A673 (cell line): ENCODE results near the gene OTOG.

Experiments
- CTCF ChIP-seq: fragments of 300-800, 200-600 bp; sonication (generic); conservative IDR thresholded peaks from 2 replicates; pipeline ENCODE4 v1.5.1; 2017; ENCODE audit warnings: low read depth, mild to moderate bottlenecking, antibody characterized with exemption, low read length, moderate library complexity, mixed read lengths
- EZH2 ChIP-seq: fragments of 200-600 bp; sonication (generic); IDR thresholded peaks from 2 replicates; pipeline ENCODE4 v1.6.1; 2017; ENCODE audit warnings: borderline replicate concordance, low read depth, mild to moderate bottlenecking, mixed read lengths, antibody characterized with exemption, low read length; ENCODE audit not compliant: poor library complexity, severe bottlenecking

DNA sequence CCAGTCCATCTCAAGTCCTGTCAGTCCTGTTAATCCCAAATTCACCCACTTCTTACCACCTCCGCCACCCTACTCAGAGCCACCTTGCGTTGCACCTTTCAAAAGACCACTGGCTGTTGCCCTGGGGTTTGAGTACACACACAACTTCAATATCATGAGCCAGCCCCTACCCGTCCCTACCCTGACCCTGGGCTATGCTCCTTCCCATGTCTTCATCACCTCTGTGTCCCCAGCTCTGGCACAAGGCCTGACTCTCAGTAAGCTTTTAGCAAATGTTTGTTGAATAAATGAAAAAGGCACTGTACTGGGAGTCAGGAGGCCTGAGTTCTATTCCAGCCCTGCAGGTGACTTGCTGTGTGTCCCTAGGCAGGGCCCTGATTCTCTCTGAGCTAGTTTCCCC, 26.5 kb downstream of the OTOG start:
- TF ChIP-seq CTCF (no peak), EZH2 (no peak)
